Right lobe of liver (tissue), 6 donors: Measurements from ENCODE around the gene DIAPH1. TPM values are rescaled to one million over a fixed set of nuclear protein-coding genes. Genes with fewer than 3 reads are reported as not detected.

ENCODE experiments used
- ATAC-seq, 4 donors: fragments of 200-7000 bp; cut with Tn5 transposase; one replicate each; pipeline ENCODE4 v1.9.1; 2020; ENCODE audit warnings: mild to moderate bottlenecking in 4 of 4, moderate library complexity in 4 of 4
- DNase-seq, 3 donors: peaks; one replicate each; pipeline ENCODE4 v3.0.0-alpha.2; 2020
- H3K27ac ChIP-seq, 3 donors: fragments of 200-600 bp; one replicate each; pipeline ENCODE4 v1.8.0; 2022
- H3K27me3 ChIP-seq, 2 donors: fragments of 200-600 bp; one replicate each; pipeline ENCODE4 v1.8.0; 2022
- H3K36me3 ChIP-seq, 4 donors: fragments of 200-600 bp; sonication (generic) in 1 of 4; one replicate each; pipeline versions ENCODE4 v1.5.1 to v1.8.0; 2017 to 2022; ENCODE audit warnings: control low read depth in 1 of 4
- H3K4me1 ChIP-seq, 4 donors: fragments of 200-600 bp; sonication (generic) in 1 of 4; one replicate each; pipeline versions ENCODE4 v1.5.1 to v1.8.0; 2017 to 2022; ENCODE audit warnings: control low read depth in 1 of 4
- H3K4me3 ChIP-seq, 3 donors: fragments of 200-600 bp; one replicate each; pipeline ENCODE4 v1.8.0; 2022
- H3K9me3 ChIP-seq, 4 donors: fragments of 200-600 bp; sonication (generic) in 1 of 4; one replicate each; pipeline versions ENCODE4 v1.5.1 to v1.8.0; 2017 to 2022; ENCODE audit warnings: control low read depth in 1 of 4
- CTCF ChIP-seq, 4 donors: fragments of 200-600 bp in 3 of 4; fragments of 450-650 bp in 1 of 4; IDR thresholded peaks; one replicate each; pipeline versions ENCODE4 v1.5.1 to v1.8.0; 2016 to 2022; ENCODE audit warnings: antibody characterized with exemption in 4 of 4, mild to moderate bottlenecking in 2 of 4
- POLR2A ChIP-seq: fragments of 450-650 bp; IDR thresholded peaks from one replicate; pipeline ENCODE4 v1.6.1; 2017; ENCODE audit warnings: antibody characterized with exemption, mild to moderate bottlenecking
- WGBS: methylation state at CpG from one replicate; pipeline ENCODE4 v1.1.6; 2018; ENCODE audit warnings: low coverage, low lambda C conversion rate; ENCODE audit not compliant: insufficient coverage; ENCODE audit errors: missing lambda C conversion rate; 5-methylcytosine and 5-hydroxymethylcytosine counted together
- intact Hi-C, 2 donors: fragments of 100-400 bp; cut with DNase I; formaldehyde crosslinking; loops; one replicate each; pipeline versions ENCODE4 v1.11.2 to v1.14.1; 2022
- total RNA-seq, 6 experiments: library from RNA; depleted of rRNA in 2 of 6; stranded (reverse); fragments of >200 nt in 2 of 6; fragmentation: NEBNext Ultra II Directional in 3 of 6; extraction: Animal tissue kit (Norgen Biotek cat#: 25700) in 3 of 6; gene quantifications; one replicate each; pipeline versions ENCODE4 v1.1.0 to v1.2.4, GENCODE V29; 2016 to 2023
- donor health status: DM: no; HTN: yes; CAD: no.
- donor health status: DM: no; HTN: no; CAD: no.
- donor health status: DM: no; HTN: no; CAD: no.
- donor health status: DM: no; HTN: yes; CAD: no.
- donor health status: DM: no; HTN: yes; CAD: no.

The DIAPH1 gene
- total RNA-seq, 6 experiments from 2014 or later = 93.7 to 114 (median 107) TPM

GRCh38 chr5:141519605-141520565, 98.9 kb downstream of the DIAPH1 start:
- Histone ChIP-seq H3K4me3 (no peak overlapping the region), H3K36me3 (peaks cover 0 to 65% (median 20%) of the 10 kb centered on the region in 4 donors), H3K27ac (peak overlapping the region in 1 of 3 donors; percentile 49), H3K4me1 (peaks cover 0 to 12% (median under 1%) of the 10 kb centered on the region in 4 donors), H3K9me3 (no peaks in the 10 kb centered on the region), H3K27me3 (no peaks in the 10 kb centered on the region)
- intact Hi-C loops = loop anchor here in 1 of 2 donors (10.0 kb wide), 1 partner anchor 45 kb away; the partner anchor contains the start of gene PCDHGC3
- no peak for TF ChIP-seq POLR2A
- no peak for TF ChIP-seq CTCF (IDR thresholded peaks at IDR 0.05)
- ATAC-seq (no peak), DNase-seq (no peak)
- 53% methylated on average over 2 of the region's 3 CpGs for WGBS

- Histone ChIP-seq H3K9me3 (no peaks in the 10 kb centered on the region), H3K4me1 (peaks cover 0 to 4% (median 0%) of the 10 kb centered on the region in 4 donors), H3K4me3 (no peak overlapping the region), H3K36me3 (peaks cover 0 to 57% (median 18%) of the 10 kb centered on the region in 4 donors), H3K27ac (no peak overlapping the region), H3K27me3 (no peaks in the 10 kb centered on the region)
- intact Hi-C loops = no loop called here
- DNase-seq = no peak
- ATAC-seq = no peak
- no peak for TF ChIP-seq CTCF (IDR thresholded peaks at IDR 0.05)
- TF ChIP-seq POLR2A = no peak
- 100% methylated on average over 1 of the region's 1 CpG for WGBS
Observed at GRCh38 chr5:141518618-141519015, 100.2 kb downstream of the DIAPH1 start.

- Histone ChIP-seq H3K27ac (no peak overlapping the region), H3K36me3 (peaks cover 0 to 51% (median 16%) of the 10 kb centered on the region in 4 donors), H3K27me3 (no peaks in the 10 kb centered on the region), H3K4me1 (peaks cover 0 to 8% (median 0%) of the 10 kb centered on the region in 4 donors), H3K4me3 (no peak overlapping the region), H3K9me3 (no peaks in the 10 kb centered on the region)
- 79% methylated on average over 11 of the region's 11 CpGs for WGBS
- peak in 1 of 3 donors; percentile 36 for DNase-seq
- TF ChIP-seq CTCF (IDR thresholded peaks at IDR 0.05) (no peak), POLR2A (no peak)
- no peak for ATAC-seq
- intact Hi-C loops = no loop called here
Observed at GRCh38 chr5:141517880-141518617, 100.8 kb downstream of the DIAPH1 start.

GRCh38 chr5:141517312-141517711, 101.5 kb downstream of the DIAPH1 start:
- Histone ChIP-seq H3K4me1 (peaks cover 0 to 15% (median 0%) of the 10 kb centered on the region in 4 donors), H3K27ac (no peak overlapping the region), H3K9me3 (no peaks in the 10 kb centered on the region), H3K4me3 (no peak overlapping the region), H3K27me3 (no peaks in the 10 kb centered on the region), H3K36me3 (peaks cover 0 to 45% (median 14%) of the 10 kb centered on the region in 4 donors)
- ATAC-seq = no peak
- no peak for TF ChIP-seq POLR2A
- no peak for TF ChIP-seq CTCF (IDR thresholded peaks at IDR 0.05)
- intact Hi-C loops = no loop called here
- peak in 1 of 3 donors; percentile 36 for DNase-seq
- WGBS = 69% methylated on average over 8 of the region's 8 CpGs
